RPMI7951 (cell line): Measurements from ENCODE around the gene ENPP4. TPM values are rescaled to one million over a fixed set of nuclear protein-coding genes. Genes with fewer than 3 reads are reported as not detected.
"Not testable (repeated sequence)": the region's sequence is repeated elsewhere in the genome, so short reads cannot be mapped to it uniquely, and the experiment has no call there.

Experiments used
- DNase-seq: peaks from one replicate; pipeline ENCODE4 v3.0.0-alpha.2; 2012; ENCODE audit warnings: low read depth
- total RNA-seq: library from RNA; depleted of rRNA; stranded (reverse); fragments of >200 nt; shearing (Covaris generic); gene quantifications from 2 replicates; pipeline ENCODE4 v1.2.3, GENCODE V29; 2014; rRNA removed

ENPP4 gene
- total RNA-seq: 0.29 and 0.36 TPM in 2 replicates

- peak; percentile 52 for DNase-seq
These were observed at the start of gene ENPP4 for GRCh38 chr6:46129629-46130511. ENPP4 (plus strand) TSS chr6:46129989; CDS start chr6:46139584, 9,595 bp downstream.

- no peak for DNase-seq
These were observed 49.7 kb upstream of the ENPP4 start for GRCh38 chr6:46080111-46080510.

- not testable (repeated sequence) for DNase-seq
These were observed 44.1 kb upstream of the ENPP4 start for GRCh38 chr6:46085688-46086087.

GRCh38 chr6:46090115-46091079 lies 39.4 kb upstream of the ENPP4 start:
- DNase-seq: peak; percentile 49

- no peak for DNase-seq
These were observed 38.7 kb upstream of the ENPP4 start for GRCh38 chr6:46091080-46091478.

GRCh38 chr6:46095251-46095650 lies 34.5 kb upstream of the ENPP4 start:
- no peak for DNase-seq

GRCh38 chr6:46097366-46097765 lies 32.4 kb upstream of the ENPP4 start:
- DNase-seq: no peak

GRCh38 chr6:46098678-46099077 lies 31.1 kb upstream of the ENPP4 start:
- no peak for DNase-seq

GRCh38 chr6:46099952-46100351 lies 29.8 kb upstream of the ENPP4 start:
- no peak for DNase-seq

- DNase-seq: no peak
These were observed 27.7 kb upstream of the ENPP4 start for GRCh38 chr6:46102123-46102522.

GRCh38 chr6:46103441-46104115 lies 26.2 kb upstream of the ENPP4 start:
- DNase-seq: no peak

- DNase-seq: no peak
These were observed 25.6 kb upstream of the ENPP4 start for GRCh38 chr6:46104209-46104608.

- no peak for DNase-seq
These were observed 24.2 kb upstream of the ENPP4 start for GRCh38 chr6:46105568-46105967.

GRCh38 chr6:46113370-46113769 lies 16.4 kb upstream of the ENPP4 start:
- no peak for DNase-seq

GRCh38 chr6:46115634-46116033 lies 14.2 kb upstream of the ENPP4 start:
- no peak for DNase-seq

- no peak for DNase-seq
These were observed 13.5 kb upstream of the ENPP4 start for GRCh38 chr6:46116289-46116688.

- DNase-seq: no peak
These were observed 11.6 kb upstream of the ENPP4 start for GRCh38 chr6:46118157-46118556.

- no peak for DNase-seq
These were observed 11.0 kb upstream of the ENPP4 start for GRCh38 chr6:46118836-46119235.

GRCh38 chr6:46119679-46120078 lies 10.1 kb upstream of the ENPP4 start:
- DNase-seq: not testable (repeated sequence)

GRCh38 chr6:46128476-46128875 lies 1.3 kb upstream of the ENPP4 start:
- DNase-seq: no peak

GRCh38 chr6:46129291-46129628 lies 529 bp upstream of the ENPP4 start:
- no peak for DNase-seq

GRCh38 chr6:46130666-46131065 lies 877 bp downstream of the ENPP4 start:
- no peak for DNase-seq
